ENCODE results near the gene LPCAT1. TPM values are rescaled to one million over a fixed set of nuclear protein-coding genes. Genes with fewer than 3 reads are reported as not detected.

The LPCAT1 gene
- total RNA-seq, 2 donors from 2014 or later: 13.2 to 18.1 TPM

- H3K4me3 ChIP-seq: no peak overlapping the region
- no peak for DNase-seq (ENCODE audit: low spot score)
- H3K27ac ChIP-seq: no peak overlapping the region
- H3K36me3 ChIP-seq: peaks cover under 1% of the 10 kb centered on the region
- no peaks in the 10 kb centered on the region for H3K27me3 ChIP-seq
- peaks cover 0 to 39% of the 10 kb centered on the region in 2 donors for H3K4me1 ChIP-seq
- no peak for TF ChIP-seq CTCF (IDR thresholded peaks at IDR 0.05)
- H3K9me3 ChIP-seq: no peaks in the 10 kb centered on the region
Observed at GRCh38 chr5:1499851-1500250, 23.9 kb downstream of the LPCAT1 start.

GRCh38 chr5:1498623-1499416, 24.9 kb downstream of the LPCAT1 start:
- Histone ChIP-seq H3K4me1 (peaks cover 0 to 33% of the 10 kb centered on the region in 2 donors), H3K27me3 (no peaks in the 10 kb centered on the region), H3K36me3 (peaks cover 6% of the 10 kb centered on the region), H3K27ac (no peak overlapping the region), H3K4me3 (no peak overlapping the region), H3K9me3 (no peaks in the 10 kb centered on the region)
- DNase-seq (ENCODE audit: low spot score): no peak
- no peak for TF ChIP-seq CTCF (IDR thresholded peaks at IDR 0.05)

GRCh38 chr5:1497795-1498622, 25.8 kb downstream of the LPCAT1 start:
- no peak overlapping the region for H3K4me3 ChIP-seq
- H3K27me3 ChIP-seq: no peaks in the 10 kb centered on the region
- no peak for TF ChIP-seq CTCF (IDR thresholded peaks at IDR 0.05)
- H3K9me3 ChIP-seq: no peaks in the 10 kb centered on the region
- H3K4me1 ChIP-seq: peaks cover 0 to 25% of the 10 kb centered on the region in 2 donors
- DNase-seq (ENCODE audit: low spot score): no peak
- peaks cover 14% of the 10 kb centered on the region for H3K36me3 ChIP-seq
- no peak overlapping the region for H3K27ac ChIP-seq

- no peak for DNase-seq (ENCODE audit: low spot score)
- Histone ChIP-seq H3K27me3 (no peaks in the 10 kb centered on the region), H3K27ac (no peak overlapping the region), H3K4me1 (peaks cover 0 to 20% of the 10 kb centered on the region in 2 donors), H3K36me3 (peaks cover 15% of the 10 kb centered on the region), H3K9me3 (no peaks in the 10 kb centered on the region), H3K4me3 (no peak overlapping the region)
- TF ChIP-seq CTCF (IDR thresholded peaks at IDR 0.05): no peak
Observed at GRCh38 chr5:1497242-1497777, 26.4 kb downstream of the LPCAT1 start.

- no peak for DNase-seq (ENCODE audit: low spot score)
- H3K27me3 ChIP-seq: no peaks in the 10 kb centered on the region
- H3K9me3 ChIP-seq: no peaks in the 10 kb centered on the region
- peaks cover 15% of the 10 kb centered on the region for H3K36me3 ChIP-seq
- no peak overlapping the region for H3K4me3 ChIP-seq
- peaks cover 0 to 3% of the 10 kb centered on the region in 2 donors for H3K4me1 ChIP-seq
- no peak for TF ChIP-seq CTCF (IDR thresholded peaks at IDR 0.05)
- H3K27ac ChIP-seq: no peak overlapping the region
Observed at GRCh38 chr5:1495525-1495897, 28.2 kb downstream of the LPCAT1 start.
